GM21360 (cell line): ENCODE data around the gene PPARGC1A.

Experiments
- ATAC-seq: cut with Tn5 transposase; IDR thresholded peaks from one replicate; pipeline ENCODE4 v1.9.1; 2021; ENCODE audit warnings: mild to moderate bottlenecking, moderate library complexity; ENCODE audit not compliant: unreplicated experiment

The PPARGC1A gene

DNA sequence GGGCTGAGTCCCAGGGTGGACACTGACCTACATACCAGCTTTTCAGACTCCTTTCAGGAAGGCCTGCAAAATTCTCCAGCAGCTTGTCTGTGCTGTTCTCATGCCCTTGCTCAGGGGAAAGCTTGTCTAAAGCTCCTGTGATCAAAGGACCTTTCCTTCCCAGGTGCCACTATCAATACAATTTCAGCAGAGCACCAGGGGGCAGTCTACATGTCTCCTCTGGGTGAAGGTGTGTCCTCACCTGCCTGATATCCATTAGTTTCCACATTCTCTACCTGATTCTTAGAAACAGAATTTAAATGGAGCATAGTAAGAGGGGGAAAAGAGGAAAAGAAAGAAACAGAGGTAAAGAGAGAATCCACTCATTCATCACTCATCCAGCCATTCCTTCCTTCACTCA lies 114.2 kb downstream of the PPARGC1A start:
- ATAC-seq = no peak

DNA sequence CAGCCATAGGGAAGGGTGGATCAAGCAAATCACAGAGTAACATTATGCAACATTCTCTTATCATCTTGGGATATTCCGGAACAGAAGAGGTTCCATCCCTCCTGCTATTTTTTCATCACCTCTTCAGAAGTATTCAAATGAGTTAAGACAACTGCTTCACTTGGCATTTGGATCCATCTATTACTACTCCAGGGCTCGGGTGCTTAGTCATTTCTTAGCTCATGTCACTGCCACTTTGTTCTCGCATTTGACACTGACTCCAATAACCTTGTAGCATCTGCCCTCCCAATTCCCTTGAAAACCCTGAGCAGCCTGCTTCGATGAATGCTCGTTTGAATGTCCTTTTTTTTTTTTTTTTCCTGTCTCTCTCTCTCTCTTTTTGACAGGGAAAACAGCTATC lies 114.9 kb downstream of the PPARGC1A start:
- ATAC-seq = no peak

DNA sequence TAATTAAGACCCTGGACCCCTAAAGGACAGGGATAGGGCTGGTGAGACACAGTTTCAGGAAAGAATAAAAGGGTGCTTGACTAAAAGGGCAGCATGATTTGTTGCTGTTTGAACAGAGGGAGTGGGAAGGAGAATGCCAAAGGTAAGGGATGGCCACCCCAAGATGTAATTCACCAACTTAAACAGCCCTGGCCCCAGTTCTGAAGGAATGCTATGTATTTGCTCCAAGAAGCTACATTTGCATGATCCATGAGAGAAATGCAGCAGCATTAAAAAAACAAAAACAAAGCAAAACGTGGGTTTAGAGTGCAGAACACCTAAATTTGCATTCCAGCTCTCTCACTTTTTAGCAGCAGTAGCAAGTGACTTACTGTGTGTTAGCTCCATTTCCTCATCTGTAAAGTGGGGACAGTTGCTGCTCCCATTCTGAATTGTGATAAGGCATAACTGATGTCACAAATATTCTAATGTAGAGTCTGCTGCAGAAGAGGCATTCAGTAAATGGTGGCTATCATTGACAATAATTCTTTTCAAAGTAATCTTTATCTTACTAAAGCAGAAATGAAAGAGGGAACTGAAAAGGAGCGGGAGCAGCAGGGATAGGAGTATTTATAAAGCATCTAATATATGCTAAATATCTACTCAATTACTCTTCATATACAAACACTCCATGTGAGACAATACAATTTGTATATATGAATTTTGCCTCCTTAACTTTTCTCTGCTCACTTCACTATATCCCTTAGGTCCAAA lies 115.8 kb downstream of the PPARGC1A start:
- no peak for ATAC-seq

DNA sequence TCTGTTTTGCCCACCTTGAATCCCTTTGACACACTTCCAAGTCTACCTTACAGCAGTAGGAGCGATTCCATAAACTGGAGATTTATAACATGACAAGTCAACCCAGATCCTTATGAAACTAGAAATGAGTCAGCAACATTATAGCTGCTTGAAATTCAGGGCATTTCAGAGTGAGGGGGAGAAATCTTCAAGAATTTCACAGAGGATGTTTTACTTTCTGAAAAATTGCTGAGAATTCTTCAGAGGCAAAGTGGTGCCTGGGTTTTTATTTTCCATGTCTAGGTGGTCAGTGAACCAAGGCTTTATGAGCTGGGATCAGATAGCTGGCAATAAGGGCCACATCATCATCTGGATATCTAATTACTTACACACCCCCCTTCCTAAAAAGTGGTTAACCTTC lies 119.8 kb downstream of the PPARGC1A start:
- no peak for ATAC-seq

DNA sequence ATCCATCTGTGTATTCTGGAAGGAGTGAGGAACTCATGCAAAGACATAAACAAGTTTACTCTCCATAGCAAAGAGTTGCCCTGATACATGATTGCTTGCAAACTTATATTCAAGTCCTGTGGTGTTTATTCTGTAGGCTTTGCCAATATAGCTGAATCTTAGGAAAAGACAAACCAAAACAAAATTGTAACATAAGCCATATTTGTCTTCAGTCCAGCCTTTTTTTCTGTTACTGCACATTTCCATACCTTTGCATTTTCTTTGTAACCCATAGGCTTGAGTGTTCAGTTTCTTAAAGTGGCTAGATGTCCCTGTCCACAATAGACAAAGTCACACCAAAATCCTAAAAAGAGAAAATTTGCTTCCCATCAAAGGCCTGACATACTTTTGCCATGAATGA lies 120.4 kb downstream of the PPARGC1A start:
- no peak for ATAC-seq

- ATAC-seq = no peak
Measured at GRCh38 chr4:23768541-23768940, 121.3 kb downstream of the PPARGC1A start.

DNA sequence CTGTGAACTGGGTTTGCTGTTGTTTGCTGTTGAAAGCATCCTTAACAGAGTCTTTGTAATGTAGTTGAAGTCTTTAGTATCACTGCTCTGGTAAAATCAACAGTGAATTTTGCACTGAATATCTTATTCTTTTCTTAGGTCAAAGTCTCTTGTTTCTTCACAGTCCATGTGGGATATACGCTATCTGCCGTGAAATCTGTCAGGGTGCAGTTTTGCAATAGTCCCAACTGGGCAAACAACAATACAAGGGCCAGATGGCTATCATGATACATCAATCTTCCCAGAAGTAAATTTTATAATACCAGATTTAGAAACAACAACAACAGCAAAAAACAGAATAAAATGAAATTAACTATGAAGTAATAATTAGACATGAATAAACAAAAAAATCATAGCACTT lies 123.5 kb downstream of the PPARGC1A start:
- ATAC-seq = no peak

- ATAC-seq = no peak
Measured at GRCh38 chr4:23763559-23763958, 126.3 kb downstream of the PPARGC1A start.

DNA sequence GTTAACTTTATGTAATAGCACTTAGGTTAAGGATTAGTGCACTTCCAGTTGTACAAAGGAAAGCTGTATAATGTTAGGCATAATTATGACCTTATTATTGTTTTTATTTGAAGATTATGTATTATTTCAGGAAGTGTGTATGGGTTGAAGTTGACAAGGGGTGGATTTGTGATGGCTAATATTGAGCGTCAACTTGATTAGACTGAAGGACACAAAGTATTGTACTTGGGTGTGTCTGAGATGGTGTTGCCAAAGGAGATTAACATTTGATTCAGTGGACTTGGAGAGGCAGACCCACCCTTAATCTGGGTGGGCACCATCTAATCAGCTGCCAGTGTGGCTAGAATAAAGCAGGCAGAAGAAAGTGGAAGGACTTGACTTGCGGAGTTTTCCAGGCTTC lies 127.3 kb downstream of the PPARGC1A start:
- ATAC-seq = no peak

- no peak for ATAC-seq
Measured at GRCh38 chr4:23759066-23759465, 130.8 kb downstream of the PPARGC1A start.

GRCh38 chr4:23754688-23755087 lies 135.2 kb downstream of the PPARGC1A start:
- no peak for ATAC-seq

- no peak for ATAC-seq
Measured at GRCh38 chr4:23750125-23750524, 139.7 kb downstream of the PPARGC1A start.

GRCh38 chr4:23747281-23747735 lies 142.5 kb downstream of the PPARGC1A start:
- no peak for ATAC-seq

DNA sequence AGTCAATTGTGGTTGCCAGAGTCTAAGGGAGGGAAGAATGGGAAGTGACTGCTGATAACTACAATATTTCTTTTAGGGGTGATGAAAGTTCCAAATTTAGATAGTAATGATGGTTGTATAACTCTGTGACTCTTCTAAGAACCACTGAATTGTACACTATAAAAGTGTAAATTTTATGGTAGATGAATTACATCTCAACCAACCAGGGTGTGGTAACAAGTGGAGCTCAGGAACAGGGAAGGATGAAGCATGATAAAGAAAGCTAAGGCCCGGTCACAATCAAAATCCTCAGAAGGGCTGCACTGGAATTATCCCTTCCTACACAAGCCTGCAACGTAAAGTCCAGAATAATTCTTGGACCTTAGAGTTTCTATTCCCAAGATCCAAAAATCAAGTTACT lies 143.2 kb downstream of the PPARGC1A start:
- ATAC-seq = no peak

DNA sequence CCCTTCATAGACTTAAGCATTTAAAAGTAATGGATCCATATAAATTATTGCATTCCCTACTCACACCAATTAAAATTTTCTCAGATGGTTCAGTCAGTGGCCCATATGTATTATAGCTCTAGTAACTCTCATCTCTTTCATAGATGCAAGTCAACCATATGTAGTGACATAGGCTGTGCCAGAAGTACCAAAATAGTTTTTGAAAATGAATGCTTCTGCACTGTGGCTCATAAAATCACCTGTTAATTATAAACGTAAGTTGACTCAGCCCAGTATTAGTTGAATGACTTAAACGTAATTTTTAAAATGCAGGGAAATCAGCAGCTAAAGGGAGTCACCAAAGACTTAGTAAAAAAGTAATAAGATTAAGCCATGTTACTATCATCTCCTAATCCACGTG lies 143.8 kb downstream of the PPARGC1A start:
- no peak for ATAC-seq

DNA sequence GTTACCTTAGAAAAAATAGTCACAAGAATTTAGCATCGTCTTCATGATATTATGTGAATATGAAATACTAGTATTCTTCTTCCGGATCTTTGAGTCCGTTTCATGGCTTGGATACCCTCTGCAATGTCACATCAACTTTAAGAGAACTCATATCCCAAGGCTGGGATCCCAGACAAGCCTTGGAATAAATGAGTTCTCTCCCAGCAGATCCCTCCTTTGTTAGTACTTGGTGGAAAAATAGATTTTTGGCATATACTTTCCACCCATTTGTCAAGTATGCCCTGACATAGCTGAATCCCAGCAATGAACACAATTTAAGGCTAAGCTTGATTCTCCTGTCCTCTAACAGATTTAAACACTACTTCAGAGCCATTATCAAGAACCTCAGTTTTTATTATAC lies 144.5 kb downstream of the PPARGC1A start:
- no peak for ATAC-seq
